Measurements from ENCODE around the gene BMX. TPM values are rescaled to one million over a fixed set of nuclear protein-coding genes. Genes with fewer than 3 reads are reported as not detected.

The BMX gene
- total and polyA plus RNA-seq, 7 donors: 0.39 to 1.2 (median 0.56) TPM

DNA sequence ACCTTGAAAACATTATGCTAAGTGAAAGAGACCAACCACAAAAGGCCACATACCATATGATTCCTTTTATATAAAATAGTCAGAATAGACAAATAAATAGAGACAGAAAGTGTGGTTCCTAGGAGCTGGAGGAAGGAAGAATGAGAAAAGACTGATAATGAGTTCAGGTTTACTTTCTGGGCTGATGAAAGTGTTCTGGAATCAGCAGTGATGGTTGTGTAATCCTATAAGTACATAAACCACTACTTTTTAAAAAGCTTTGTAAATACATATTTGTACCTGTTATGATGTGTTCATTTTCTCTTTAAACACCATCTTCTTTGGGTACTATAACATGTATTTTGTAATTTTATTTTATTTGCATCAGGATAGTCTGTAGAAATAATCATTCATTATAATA lies 28.1 kb upstream of the BMX start:
- DNase-seq (no peak), ATAC-seq (no peak)
- peaks cover 0 to 8% of the 10 kb centered on the region in 2 donors for H3K36me3 ChIP-seq (ENCODE audit: insufficient read depth in 1 of 2, low read depth in 1 of 2)
- H3K27ac ChIP-seq: no peak overlapping the region
- no peaks in the 10 kb centered on the region for H3K9me3 ChIP-seq
- H3K4me3 ChIP-seq: no peak overlapping the region
- H3K4me1 ChIP-seq: no peaks in the 10 kb centered on the region
- TF ChIP-seq, protein P1, sequence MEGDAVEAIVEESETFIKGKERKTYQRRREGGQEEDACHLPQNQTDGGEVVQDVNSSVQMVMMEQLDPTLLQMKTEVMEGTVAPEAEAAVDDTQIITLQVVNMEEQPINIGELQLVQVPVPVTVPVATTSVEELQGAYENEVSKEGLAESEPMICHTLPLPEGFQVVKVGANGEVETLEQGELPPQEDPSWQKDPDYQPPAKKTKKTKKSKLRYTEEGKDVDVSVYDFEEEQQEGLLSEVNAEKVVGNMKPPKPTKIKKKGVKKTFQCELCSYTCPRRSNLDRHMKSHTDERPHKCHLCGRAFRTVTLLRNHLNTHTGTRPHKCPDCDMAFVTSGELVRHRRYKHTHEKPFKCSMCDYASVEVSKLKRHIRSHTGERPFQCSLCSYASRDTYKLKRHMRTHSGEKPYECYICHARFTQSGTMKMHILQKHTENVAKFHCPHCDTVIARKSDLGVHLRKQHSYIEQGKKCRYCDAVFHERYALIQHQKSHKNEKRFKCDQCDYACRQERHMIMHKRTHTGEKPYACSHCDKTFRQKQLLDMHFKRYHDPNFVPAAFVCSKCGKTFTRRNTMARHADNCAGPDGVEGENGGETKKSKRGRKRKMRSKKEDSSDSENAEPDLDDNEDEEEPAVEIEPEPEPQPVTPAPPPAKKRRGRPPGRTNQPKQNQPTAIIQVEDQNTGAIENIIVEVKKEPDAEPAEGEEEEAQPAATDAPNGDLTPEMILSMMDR (IDR thresholded peaks at IDR 0.05): no peak
- intact Hi-C loops (cut with DNase I): no loop called here
- H3K27me3 ChIP-seq (ENCODE audit: insufficient read depth in 3 of 3, low read length in 2 of 3): no peaks in the 10 kb centered on the region

DNA sequence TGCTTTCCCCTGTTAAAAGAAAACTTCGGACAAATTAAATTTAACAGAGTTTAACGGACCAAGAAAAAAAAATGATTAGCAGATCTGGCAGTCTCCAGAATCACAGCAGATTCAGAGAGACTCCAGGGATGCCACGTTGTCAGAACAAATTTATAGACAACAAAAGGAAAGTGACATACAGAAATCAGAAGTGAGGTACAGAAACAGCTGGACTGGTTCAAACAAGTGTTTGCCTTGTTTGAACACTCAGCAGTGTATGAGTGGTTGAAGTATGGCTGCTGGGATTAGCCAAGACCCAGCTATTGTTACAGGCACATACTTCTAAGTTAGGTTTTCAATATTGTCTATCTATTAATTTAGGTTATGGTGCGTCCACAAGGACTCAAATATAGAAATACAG lies 26.6 kb upstream of the BMX start:
- DNase-seq: no peak
- WGBS, 3 donors: 67 to 81% (median 71%) methylated on average over 4 of the region's 4 CpGs
- no peaks in the 10 kb centered on the region for H3K27me3 ChIP-seq (ENCODE audit: insufficient read depth in 3 of 3, low read length in 2 of 3)
- H3K36me3 ChIP-seq (ENCODE audit: insufficient read depth in 1 of 2, low read depth in 1 of 2): peaks cover 0 to 23% of the 10 kb centered on the region in 2 donors
- H3K4me1 ChIP-seq: no peaks in the 10 kb centered on the region
- no peaks in the 10 kb centered on the region for H3K9me3 ChIP-seq
- H3K4me3 ChIP-seq: no peak overlapping the region
- no peak for ATAC-seq
- TF ChIP-seq, protein P1 (IDR thresholded peaks at IDR 0.05): no peak
- intact Hi-C loops (cut with DNase I): no loop called here
- H3K27ac ChIP-seq: no peak overlapping the region

DNA sequence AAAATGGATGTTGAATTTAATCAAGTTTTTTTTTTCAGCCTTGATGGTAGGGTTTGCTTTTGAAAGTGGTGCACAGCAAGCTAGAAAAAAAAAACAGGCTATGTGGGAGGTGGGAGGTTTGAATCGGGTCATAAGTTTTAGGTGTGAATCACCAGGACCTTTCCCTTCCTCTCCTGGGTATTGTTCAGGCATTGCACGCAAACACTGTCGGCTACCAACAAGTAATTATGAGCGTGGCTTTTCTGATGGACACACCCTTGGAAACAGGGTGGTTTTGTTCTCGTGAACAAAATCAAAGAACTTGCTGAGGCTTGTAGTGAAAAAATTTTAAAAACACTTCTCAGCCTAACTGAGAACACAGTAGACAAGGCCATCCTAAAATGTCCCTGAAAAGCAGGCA lies 25.6 kb upstream of the BMX start:
- ATAC-seq: no peak
- H3K9me3 ChIP-seq: no peaks in the 10 kb centered on the region
- intact Hi-C loops (cut with DNase I): no loop called here
- DNase-seq: no peak
- no peak overlapping the region for H3K27ac ChIP-seq
- no peak overlapping the region for H3K4me3 ChIP-seq
- TF ChIP-seq, protein P1 (IDR thresholded peaks at IDR 0.05): no peak
- 43 to 54% (median 47%) methylated on average over 5 of the region's 5 CpGs for WGBS, 3 donors
- H3K4me1 ChIP-seq: no peaks in the 10 kb centered on the region
- H3K36me3 ChIP-seq (ENCODE audit: insufficient read depth in 1 of 2, low read depth in 1 of 2): peaks cover 0 to 30% of the 10 kb centered on the region in 2 donors
- no peaks in the 10 kb centered on the region for H3K27me3 ChIP-seq (ENCODE audit: insufficient read depth in 3 of 3, low read length in 2 of 3)

DNA sequence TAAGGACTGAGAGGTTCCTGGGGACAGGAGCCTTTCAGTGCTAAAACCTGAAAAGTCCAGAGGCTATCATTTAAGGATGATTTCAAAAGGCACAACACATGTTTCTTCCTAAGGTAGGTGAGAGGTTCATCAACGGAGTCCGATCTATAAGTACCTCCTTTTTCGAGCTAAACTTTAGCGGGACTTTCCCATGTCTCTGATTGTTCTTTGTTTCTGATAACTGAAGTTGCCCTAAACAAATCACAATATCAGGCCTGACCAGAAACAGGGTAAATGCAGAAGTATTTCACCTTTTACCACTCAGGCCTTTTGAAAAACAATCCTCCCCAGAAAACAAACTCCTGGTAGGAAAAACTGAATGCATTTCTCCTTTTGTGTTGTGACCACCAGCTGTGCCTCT lies 25.1 kb upstream of the BMX start:
- TF ChIP-seq, protein P1 (IDR thresholded peaks at IDR 0.05): no peak
- Histone ChIP-seq H3K9me3 (no peaks in the 10 kb centered on the region), H3K27ac (no peak overlapping the region), H3K27me3 (ENCODE audit: insufficient read depth in 3 of 3, low read length in 2 of 3) (no peaks in the 10 kb centered on the region), H3K4me3 (no peak overlapping the region), H3K4me1 (peaks cover 2% of the 10 kb centered on the region), H3K36me3 (ENCODE audit: insufficient read depth in 1 of 2, low read depth in 1 of 2) (peaks cover 0 to 32% of the 10 kb centered on the region in 2 donors)
- 68 to 81% (median 77%) methylated on average over 4 of the region's 4 CpGs for WGBS, 3 donors
- ATAC-seq: no peak
- DNase-seq: no peak
- intact Hi-C loops (cut with DNase I): no loop called here

DNA sequence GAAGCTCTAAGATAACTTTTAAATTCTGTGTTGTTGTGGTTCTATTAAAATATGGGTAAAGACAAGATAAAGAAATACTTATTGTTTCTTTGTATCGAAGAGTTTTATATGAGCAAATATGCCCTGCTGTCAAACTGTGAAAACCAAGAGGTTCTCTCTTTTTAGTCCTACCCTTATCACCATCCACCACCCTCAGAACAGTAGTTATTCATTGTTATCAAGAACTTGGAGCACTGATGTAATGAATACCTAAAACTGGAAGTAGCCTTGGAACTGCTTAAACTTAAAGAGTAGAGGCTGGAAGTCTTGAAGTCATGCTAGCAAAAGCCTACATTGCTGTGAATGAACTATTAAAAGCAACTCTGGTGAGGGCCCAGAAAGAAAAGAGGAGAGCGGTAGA lies 16.7 kb upstream of the BMX start:
- Histone ChIP-seq H3K9me3 (no peaks in the 10 kb centered on the region), H3K4me3 (no peak overlapping the region), H3K27ac (no peak overlapping the region), H3K4me1 (peaks cover 4% of the 10 kb centered on the region), H3K36me3 (ENCODE audit: insufficient read depth in 1 of 2, low read depth in 1 of 2) (peaks cover 0 to 53% of the 10 kb centered on the region in 2 donors), H3K27me3 (ENCODE audit: insufficient read depth in 3 of 3, low read length in 2 of 3) (peaks cover 0 to 8% (median 0%) of the 10 kb centered on the region in 3 donors)
- DNase-seq (no peak), ATAC-seq (no peak)
- intact Hi-C loops (cut with DNase I): no loop called here
- WGBS, 3 donors: 79 to 96% (median 95%) methylated on average over 1 to 2 of the region's 2 CpGs
- TF ChIP-seq, protein P1 (IDR thresholded peaks at IDR 0.05): no peak

Data from psoas muscle (tissue), 8 donors.